BE2C (cell line): ENCODE results near the gene ETV6.

Experiments used
- DNase-seq: peaks from one replicate; pipeline ENCODE4 v3.0.0-alpha.2; 2020
- H3K27me3 ChIP-seq: fragments of 250-450 bp; sonication (Bioruptor Pico); 2 replicates; pipeline ENCODE4 v1.5.1; 2020; ENCODE audit warnings: mild to moderate bottlenecking
- H3K36me3 ChIP-seq: fragments of 250-450 bp; sonication (Bioruptor Pico); 2 replicates; pipeline ENCODE4 v1.5.1; 2020; ENCODE audit warnings: mild to moderate bottlenecking
- H3K4me1 ChIP-seq: fragments of 250-450 bp; sonication (Bioruptor Pico); 2 replicates; pipeline ENCODE4 v1.5.1; 2020
- H3K4me3 ChIP-seq: 2 replicates; pipeline ENCODE4 v1.5.1; 2011; ENCODE audit warnings: low read depth, low read length
- H3K9me3 ChIP-seq: fragments of 250-450 bp; sonication (Bioruptor Pico); 2 replicates; pipeline ENCODE4 v1.5.1; 2020
- TF ChIP-seq, protein P1 (sequence below): IDR thresholded peaks from 2 replicates; pipeline ENCODE4 v1.5.1; 2012; ENCODE audit warnings: mild to moderate bottlenecking, low read depth, low read length

Gene ETV6

DNA sequence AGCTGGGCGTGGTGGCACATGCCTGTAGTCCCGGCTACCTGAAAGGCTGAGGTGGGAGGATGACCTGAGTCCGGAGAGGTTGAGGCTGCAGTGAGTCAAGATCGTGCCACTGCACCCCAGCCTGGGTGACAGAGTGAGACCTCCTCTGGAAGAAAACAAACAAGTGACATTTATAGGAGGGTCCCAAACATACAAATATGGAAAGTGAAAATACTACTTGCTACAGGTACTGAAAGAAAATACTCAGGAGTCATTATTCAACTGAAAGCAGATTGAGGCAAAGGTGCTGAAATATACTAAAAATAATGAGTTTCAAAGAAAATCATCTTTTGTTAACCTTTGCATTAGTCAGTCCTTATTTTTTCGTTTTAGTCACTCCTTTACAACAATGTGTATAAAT lies 53.5 kb downstream of the ETV6 start:
- no peak overlapping the region for H3K4me3 ChIP-seq
- no peak for DNase-seq
- H3K27me3 ChIP-seq: no peaks in the 10 kb centered on the region
- H3K4me1 ChIP-seq: peaks cover 22% of the 10 kb centered on the region
- no peaks in the 10 kb centered on the region for H3K36me3 ChIP-seq
- H3K9me3 ChIP-seq: no peaks in the 10 kb centered on the region
- TF ChIP-seq, protein P1, sequence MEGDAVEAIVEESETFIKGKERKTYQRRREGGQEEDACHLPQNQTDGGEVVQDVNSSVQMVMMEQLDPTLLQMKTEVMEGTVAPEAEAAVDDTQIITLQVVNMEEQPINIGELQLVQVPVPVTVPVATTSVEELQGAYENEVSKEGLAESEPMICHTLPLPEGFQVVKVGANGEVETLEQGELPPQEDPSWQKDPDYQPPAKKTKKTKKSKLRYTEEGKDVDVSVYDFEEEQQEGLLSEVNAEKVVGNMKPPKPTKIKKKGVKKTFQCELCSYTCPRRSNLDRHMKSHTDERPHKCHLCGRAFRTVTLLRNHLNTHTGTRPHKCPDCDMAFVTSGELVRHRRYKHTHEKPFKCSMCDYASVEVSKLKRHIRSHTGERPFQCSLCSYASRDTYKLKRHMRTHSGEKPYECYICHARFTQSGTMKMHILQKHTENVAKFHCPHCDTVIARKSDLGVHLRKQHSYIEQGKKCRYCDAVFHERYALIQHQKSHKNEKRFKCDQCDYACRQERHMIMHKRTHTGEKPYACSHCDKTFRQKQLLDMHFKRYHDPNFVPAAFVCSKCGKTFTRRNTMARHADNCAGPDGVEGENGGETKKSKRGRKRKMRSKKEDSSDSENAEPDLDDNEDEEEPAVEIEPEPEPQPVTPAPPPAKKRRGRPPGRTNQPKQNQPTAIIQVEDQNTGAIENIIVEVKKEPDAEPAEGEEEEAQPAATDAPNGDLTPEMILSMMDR: no peak

DNA sequence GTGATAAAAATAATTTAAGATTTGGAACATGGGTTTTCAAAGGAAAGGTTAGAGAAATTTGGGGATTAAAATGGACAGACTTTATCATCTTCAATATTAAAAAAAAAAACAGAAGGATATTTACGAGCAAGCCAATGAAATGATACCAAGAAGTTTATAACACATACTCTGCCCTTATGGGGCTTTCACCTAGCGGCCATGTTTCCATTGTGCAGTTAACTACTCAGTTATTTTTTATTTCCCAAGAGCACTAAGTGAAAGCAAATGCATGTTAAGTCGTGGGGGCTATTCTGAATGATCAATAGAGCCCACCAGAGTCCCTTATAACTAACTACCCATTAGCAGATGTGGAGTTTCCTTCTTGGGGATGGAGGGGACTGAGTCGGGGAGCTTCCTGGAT lies 53.9 kb downstream of the ETV6 start:
- peaks cover 22% of the 10 kb centered on the region for H3K4me1 ChIP-seq
- no peaks in the 10 kb centered on the region for H3K9me3 ChIP-seq
- no peaks in the 10 kb centered on the region for H3K36me3 ChIP-seq
- no peaks in the 10 kb centered on the region for H3K27me3 ChIP-seq
- DNase-seq: no peak
- TF ChIP-seq, protein P1: no peak
- no peak overlapping the region for H3K4me3 ChIP-seq

DNA sequence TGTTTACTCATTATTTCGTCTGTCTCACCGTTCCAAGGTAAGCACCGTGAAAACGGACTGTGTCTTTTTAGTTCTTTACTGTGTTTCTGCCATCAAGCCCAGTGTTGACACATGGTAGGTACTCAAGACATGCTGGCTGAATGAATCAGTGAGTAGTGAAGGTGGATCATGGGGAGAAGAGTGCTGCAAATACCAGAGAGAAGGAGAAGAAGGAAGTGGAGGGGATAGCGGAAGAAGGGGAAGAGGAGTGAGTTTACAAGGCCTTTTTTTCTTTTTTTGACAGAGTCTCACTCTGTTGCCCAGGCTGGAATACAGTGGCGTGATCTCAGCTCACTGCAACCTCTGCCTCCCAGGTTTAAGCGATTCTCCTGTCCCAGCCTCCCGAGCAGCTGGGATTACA lies 54.6 kb downstream of the ETV6 start:
- Histone ChIP-seq H3K9me3 (no peaks in the 10 kb centered on the region), H3K4me1 (peaks cover 22% of the 10 kb centered on the region), H3K36me3 (no peaks in the 10 kb centered on the region), H3K4me3 (no peak overlapping the region), H3K27me3 (no peaks in the 10 kb centered on the region)
- no peak for DNase-seq
- TF ChIP-seq, protein P1: no peak

DNA sequence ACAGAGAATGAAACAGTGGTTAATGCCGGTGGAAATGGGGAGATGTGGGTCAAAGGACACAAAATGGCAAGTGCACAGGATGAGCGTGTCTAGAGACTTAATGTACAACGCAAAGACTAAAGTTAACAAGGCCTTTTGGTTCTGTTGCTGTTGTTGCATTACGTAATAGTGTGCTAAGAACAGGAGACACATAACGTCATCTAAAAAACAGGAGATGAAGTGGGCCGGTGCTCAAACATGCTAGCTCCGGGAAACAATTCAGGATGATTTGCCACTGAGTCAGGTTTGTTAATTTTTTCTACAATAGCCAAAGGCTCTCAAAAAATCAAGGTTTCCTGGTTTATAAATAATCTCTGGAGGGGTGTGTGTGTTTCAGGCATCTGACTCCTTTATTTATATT lies 55.5 kb downstream of the ETV6 start:
- Histone ChIP-seq H3K4me1 (peaks cover 22% of the 10 kb centered on the region), H3K27me3 (no peaks in the 10 kb centered on the region), H3K4me3 (no peak overlapping the region), H3K36me3 (no peaks in the 10 kb centered on the region), H3K9me3 (no peaks in the 10 kb centered on the region)
- TF ChIP-seq, protein P1: no peak
- no peak for DNase-seq

DNA sequence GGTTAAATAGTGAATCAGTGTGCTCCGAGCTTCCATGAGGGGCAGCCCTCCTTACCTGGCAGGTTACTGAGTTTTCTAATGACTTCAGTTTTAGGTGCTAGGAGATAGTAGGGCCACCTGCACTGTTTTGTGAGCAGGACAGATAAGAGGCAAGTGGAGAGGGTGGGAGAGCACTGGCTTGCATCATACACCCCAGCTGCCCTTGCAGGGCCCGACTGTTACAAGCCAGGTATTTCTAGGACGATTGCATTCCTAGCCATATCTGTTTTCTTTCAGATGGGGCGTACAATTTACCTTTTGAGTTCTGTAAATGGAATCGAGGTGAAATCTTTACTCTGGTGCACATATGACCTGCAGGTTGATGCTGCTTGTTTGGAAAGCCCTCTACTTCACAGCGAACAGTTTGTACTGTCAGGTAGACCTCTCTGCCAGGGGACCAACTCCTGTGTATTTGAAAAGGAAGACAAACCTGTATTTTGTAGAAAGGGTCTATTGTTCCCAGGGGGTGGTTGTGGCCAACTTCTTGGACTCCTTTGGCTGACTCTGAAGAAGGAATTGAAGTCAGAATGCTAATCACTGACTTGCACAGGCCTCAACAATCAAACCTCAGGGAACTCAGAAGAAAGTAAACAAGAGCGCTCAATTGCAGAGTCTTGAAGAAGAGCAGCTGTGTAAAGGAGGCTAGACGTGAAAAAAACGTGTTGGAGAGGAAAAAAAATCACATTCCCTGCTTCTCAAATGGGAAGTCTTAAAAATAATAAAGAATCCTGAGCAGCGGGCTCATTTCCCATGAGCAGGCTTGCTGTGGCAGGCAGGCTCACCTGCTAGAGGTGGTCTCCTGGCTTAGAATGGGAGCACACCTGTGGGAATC lies 57.3 kb downstream of the ETV6 start:
- Histone ChIP-seq H3K4me3 (no peak overlapping the region), H3K4me1 (peaks cover 22% of the 10 kb centered on the region), H3K27me3 (no peaks in the 10 kb centered on the region), H3K9me3 (no peaks in the 10 kb centered on the region), H3K36me3 (no peaks in the 10 kb centered on the region)
- TF ChIP-seq, protein P1: no peak
- DNase-seq: no peak

DNA sequence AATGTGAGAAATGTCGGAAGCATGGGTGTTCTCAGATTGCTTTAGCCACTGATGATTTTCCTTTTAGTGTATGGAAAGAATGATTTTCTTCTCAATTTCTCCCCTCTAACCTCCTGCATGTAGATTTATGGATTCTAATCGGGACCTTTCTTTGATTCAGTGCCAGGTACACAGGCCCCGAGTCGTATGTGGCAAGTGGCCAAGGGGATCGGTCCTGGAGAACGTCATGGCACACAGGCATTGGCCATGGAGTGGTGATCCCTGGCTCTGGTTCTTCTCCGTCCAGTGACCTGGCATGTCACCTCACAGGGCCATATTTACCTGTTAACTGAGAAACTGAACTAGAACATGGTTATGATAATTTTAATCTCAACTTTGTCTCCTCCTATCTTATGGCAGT lies 58.1 kb downstream of the ETV6 start:
- TF ChIP-seq, protein P1: no peak
- peak; percentile 81 for DNase-seq
- Histone ChIP-seq H3K9me3 (no peaks in the 10 kb centered on the region), H3K4me1 (peaks cover 22% of the 10 kb centered on the region), H3K36me3 (no peaks in the 10 kb centered on the region), H3K27me3 (no peaks in the 10 kb centered on the region), H3K4me3 (no peak overlapping the region)
